GM21526 (cell line): Measurements from ENCODE around the gene FRMD8.

ENCODE experiments used
- ATAC-seq: cut with Tn5 transposase; IDR thresholded peaks from one replicate; pipeline ENCODE4 v1.9.1; 2021; ENCODE audit warnings: moderate library complexity; ENCODE audit not compliant: unreplicated experiment, low FRiP score

The FRMD8 gene

DNA sequence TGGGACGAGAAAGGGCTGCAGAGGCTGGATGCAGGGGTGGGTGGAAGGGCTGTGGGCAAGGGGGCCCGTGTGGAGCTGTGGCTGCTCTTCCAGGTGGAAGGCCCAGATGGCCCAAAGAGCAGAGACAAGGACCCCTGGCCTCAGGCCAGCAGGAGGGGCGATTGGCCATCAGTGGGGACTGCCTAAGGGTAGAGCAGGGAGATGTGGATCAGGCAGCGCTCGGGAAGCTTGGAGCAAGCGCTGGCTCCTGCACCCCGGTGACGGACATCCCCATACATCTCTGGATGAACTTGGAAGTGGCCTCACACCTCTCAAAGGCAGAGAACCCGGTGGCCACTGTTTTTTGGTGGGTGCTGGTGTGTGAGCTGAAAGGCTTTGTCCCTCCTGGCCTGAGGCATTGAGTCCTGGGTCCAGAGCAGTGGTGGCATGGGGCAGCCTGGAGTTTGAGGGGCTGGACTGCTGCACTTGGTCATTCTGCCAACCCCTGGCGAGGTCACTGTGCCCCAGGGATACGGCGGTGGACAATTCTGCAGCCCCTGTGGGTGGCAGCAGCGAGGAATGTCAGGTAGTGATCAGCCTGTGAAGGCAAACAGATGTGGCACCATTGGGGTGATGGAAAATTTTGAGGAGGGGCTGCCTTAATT, 5.9 kb downstream of the FRMD8 start:
- no peak for ATAC-seq

DNA sequence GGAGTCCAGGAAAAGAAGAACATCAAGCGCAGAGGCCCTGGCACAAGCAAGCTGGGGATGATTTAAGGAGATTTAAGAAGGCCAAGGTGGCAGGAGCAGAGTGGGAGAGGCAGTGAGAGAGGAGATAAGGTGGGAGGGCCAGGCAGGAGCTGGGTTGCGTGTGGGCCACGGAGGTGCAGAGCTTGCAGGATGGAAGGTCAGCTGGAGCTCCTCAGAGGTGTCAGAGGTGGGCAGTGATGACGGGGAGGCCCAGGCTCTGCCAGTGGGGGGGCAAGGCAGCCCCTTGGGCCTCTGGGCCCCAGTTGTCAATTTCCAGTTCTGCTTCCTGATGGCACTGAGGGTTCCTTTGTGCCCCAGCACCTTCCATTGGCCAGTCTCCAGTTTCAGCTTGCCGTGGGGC, 6.5 kb downstream of the FRMD8 start:
- ATAC-seq: no peak

DNA sequence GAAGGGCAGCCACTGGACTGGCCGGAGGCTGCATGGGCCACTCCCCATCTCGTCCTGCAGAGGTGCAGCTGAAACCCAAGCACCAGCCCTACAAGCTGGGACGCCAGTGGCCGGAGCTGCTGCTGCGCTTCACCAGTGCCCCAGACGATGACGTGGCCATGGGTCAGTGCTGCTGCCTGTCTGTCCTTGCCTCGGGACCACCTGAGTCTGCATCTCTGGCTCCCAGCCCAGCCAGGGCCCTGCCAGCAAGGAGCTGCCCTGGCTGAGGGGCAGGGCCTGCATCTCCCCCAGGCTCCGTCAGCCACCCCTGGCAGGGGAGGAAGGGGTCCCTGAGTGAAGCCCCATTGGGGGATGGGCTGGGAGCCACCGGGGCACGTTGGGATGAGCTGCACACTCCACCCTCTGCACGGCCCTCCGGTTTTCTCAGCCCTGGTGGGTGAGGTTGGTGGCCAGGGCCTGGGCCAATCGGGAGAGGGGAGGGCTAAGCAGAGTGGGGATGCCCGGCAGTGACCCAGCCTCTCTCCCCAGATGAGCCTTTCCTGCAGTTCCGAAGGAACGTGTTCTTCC, 7.2 kb downstream of the FRMD8 start:
- ATAC-seq: no peak

DNA sequence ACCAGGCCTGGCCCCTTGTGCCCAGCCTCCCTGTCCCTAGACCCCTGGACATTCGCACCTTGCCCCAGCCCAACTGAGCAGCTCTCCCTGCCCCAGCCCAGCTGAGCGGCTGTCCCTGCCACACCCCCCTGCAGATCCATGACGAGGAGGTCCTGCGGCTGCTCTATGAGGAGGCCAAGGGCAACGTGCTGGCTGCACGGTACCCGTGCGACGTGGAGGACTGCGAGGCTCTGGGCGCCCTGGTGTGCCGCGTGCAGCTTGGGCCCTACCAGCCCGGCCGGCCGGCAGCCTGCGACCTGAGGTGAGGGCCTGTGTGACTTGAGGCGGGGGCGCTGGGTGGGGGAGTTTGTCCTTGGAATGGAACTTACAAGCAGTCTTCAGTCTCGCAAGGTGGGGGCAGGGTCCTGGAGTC, 7.7 kb downstream of the FRMD8 start:
- no peak for ATAC-seq

DNA sequence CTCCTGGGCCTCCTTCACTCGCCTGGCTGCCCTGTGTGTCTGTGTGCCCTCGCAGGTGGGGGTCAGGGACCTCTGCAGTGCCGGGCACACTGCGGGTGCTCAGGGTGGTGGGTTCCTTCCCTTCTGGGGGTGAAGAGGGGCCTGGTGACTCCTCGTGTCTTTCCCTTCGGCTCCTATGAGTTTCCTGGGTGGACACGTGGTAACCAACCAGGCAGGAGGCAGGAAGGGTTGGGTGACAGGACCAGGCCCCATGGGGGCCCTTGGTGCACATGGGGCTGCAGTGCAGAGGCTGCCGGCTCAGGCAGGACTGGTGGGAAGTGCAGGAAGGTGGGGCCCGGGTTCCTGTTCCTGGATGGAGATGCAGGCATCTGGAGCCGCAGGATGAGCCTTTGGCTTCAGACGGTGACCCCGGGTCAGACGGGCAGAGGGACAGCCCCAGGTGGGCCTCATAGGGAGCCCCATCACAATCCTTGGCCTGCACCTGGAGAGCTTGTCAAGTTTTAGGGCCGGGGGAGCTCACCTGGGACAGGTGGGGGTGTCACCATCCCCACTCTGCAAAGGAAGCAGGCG, 9.6 kb downstream of the FRMD8 start:
- ATAC-seq: no peak

DNA sequence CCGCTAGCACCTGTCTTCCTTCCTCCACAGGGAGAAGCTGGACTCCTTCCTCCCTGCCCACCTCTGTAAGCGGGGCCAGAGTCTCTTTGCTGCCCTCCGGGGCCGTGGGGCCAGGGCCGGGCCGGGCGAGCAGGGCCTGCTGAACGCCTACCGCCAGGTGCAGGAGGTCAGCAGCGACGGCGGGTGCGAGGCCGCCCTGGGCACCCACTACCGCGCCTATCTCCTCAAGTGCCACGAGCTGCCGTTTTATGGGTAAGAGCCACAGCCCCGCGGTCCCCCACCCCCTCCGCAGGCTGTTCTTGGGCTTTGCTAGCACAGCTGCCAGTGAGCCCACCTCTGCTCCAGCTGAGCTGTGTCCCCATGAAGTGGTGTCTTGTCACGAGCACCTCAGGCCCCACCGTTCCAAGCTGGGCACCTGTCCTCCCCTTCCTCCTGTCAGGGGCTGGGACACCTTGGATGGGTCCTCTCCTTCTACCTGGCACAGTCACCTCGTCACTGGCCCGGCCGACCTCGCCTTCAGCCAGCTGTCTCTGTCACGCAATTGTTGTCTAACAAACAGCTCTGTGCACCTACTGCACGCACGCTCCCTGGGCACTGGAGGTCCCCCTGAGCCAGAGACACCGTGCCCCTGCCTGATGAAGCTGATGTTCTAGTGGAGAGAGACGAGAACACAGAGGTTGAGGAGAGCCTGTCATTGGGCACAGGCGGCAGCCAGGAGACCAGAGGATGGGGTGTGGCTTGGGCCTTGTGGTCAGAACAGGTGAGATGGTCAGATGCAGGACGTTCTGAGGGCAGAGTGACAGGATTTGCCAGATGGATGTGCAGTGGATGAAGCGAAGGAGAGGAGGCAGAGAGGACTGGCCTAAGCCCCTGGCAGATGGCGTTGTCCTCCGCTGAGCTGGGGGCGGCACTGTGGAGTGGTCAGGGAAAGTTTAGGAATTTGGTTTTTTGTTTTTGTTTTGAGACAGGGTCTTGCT, 10.6 kb downstream of the FRMD8 start:
- no peak for ATAC-seq

DNA sequence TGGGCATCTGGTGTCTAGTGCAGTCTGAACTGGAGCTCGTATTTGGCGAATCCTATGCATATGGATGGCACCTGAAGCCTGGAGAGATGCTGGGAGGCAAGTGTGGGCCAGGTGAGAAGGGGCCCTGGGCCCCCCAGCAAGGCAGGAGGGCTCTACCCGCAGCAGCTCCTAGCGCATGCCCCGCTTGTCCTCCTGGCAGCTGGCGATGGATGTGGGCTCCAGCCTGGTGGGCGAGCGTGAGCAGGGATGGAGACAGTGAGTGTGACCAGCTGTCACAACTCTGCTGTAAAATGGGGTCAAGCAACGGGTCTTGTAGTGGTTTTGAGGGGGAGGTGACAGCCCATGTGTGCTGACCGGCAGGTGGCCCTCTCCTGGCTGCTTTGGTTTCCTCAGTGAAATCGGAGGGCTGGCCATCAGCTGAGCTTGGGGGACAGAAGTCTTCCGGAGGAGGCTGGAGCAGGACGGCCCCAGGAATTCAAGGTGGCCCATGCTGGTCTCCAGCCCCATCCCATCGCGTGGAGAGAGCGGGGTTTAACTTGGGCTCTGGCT, 12.0 kb downstream of the FRMD8 start:
- no peak for ATAC-seq

DNA sequence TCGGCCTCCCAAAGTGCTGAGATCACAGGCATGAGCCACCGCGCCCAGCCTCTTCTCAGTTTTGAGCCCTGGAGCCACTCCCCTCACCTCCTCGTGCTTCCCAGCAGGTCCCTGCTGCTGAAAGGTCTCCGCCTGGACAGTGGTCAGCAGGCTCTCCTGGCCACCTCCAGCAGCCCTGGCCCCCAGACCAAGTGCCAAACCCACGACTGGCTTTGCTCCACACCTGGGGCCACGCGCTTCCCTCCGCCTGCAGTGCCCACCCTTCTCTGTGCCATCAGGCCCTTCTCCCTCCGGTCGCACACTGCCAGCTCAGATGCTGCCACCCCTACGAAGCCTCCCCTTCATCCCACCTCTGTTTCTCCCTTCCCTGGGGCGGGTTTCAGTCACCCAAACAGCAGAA, 12.8 kb downstream of the FRMD8 start:
- ATAC-seq: no peak

DNA sequence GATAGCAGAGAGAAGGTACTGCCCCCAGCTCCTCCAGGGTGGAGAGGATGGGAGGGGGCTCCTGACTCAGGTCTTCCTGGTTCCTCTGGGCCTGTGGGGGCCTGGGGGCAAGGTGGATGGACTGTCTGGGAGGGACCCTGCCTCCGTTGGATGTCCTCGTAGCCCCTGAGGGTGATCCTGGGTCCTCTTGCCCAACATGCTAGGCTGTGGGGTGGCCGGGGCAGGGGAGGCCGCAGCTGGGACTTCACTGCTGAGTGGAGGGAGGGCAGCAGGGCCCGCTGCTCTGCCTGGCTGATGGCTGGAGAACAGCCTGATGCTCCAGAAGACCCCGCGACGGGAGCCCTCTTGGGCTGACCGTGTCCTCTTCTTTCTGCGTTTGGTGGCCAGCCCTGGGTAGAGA, 13.4 kb downstream of the FRMD8 start:
- ATAC-seq: no peak

DNA sequence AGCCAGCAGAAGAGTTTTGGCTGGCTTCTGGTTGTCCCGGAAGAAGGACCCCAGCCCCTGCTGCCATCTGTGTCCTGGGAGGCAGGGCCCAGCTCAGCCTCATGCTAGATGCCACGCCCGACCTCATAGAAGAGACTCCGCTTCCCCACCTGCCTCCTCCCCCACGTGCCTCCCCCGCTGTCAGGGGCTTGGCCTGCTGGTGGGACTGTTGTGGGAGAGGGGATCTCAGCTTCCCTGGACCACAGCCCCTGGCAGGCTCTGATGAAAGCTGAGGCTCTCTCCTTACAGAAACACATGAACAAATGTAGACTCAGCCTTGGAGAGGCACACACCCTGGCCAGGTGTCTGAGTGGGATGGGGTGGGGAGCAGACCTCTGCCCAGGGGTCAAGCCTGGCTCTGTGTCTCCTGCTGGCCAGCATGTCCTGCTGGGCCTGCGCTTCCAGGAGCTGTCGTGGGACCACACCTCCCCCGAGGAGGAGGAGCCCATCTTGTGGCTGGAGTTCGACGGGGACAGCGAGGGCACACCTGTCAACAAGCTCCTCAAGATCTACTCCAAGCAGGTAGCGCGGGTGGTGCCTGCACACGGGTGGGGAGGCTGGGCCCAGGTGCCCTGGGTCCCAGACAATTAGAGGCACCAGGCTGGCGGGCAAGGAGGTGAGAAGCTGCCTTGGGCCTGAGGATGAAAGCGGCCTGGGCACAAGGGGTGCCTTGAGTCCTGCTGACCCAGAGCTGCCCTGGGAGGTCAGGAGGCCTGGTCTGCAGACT, 14.1 kb downstream of the FRMD8 start:
- no peak for ATAC-seq

DNA sequence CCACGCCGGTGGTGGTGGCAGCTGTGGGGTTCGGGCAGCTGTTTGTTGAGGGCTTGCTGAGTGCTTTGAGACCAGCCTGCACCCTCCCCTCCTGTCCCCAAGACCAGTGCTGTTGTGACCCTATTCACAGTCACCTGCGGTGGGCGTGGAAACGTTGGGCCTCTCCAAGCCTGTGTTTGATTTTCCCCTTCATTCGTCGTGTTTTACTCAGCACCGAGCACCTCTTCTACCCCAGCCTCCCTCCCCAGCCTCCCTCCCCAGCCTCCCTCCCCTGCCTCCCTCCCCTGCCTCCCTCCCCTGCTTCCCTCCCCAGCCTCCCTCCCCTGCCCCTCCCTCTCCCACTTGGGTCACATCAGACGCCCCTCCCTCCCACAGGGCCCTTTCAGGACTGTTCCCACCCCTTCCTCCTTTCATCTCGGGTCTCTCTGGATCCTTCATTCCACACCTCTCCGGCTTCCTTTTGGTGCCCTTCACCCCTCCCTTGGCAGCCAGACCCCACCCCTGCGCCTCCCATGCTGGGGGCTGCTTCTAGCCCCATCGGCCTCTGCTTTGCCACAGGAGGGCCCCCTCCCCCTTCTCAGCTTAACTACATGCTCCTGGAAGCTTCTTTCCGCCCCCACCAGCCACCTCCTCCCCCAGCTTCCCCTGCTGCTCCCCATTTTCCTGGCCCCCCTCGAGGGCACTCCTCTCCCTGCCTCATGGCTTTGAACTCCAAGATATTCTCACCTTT, 14.8 kb downstream of the FRMD8 start:
- no peak for ATAC-seq

DNA sequence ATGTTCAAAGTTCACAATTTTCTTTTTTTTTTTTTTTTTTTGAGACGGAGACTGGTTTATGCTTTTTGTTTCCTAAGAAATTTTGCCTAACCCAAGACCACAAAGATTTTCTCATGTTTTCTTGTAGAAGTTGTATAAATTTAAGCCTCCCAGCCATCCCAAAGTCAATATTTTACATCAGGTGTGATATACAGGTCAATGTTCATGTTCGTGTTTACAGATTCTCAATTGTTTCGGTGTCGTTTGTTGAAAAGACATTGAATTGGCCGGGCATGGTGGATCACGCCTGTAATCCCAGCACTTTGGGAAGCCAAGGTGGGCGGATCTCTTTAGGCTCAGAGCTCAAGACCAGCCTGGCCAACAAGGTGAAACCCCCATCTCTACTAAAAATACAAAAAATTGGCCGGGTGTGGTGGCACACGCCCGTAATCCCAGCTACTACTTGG, 15.4 kb downstream of the FRMD8 start:
- no peak for ATAC-seq

DNA sequence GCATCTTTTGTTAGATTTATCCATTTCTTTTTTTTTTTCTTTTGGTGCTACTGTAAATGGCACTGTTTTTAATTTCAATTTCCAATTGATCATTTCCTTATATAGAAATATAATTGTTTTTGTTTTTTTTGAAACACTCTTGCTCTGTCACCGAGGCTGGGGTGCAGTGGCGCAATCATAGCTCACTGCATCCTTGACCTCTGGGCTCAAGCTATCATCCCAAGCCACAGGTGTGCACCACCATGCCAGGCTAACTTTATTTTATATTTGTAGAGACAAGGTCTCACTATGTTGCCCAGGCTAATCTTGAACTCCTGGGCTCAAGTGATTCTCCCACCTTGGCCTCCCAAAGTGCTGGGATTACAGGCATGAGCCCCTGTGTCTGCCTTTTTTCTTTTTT, 16.4 kb downstream of the FRMD8 start:
- ATAC-seq: no peak

DNA sequence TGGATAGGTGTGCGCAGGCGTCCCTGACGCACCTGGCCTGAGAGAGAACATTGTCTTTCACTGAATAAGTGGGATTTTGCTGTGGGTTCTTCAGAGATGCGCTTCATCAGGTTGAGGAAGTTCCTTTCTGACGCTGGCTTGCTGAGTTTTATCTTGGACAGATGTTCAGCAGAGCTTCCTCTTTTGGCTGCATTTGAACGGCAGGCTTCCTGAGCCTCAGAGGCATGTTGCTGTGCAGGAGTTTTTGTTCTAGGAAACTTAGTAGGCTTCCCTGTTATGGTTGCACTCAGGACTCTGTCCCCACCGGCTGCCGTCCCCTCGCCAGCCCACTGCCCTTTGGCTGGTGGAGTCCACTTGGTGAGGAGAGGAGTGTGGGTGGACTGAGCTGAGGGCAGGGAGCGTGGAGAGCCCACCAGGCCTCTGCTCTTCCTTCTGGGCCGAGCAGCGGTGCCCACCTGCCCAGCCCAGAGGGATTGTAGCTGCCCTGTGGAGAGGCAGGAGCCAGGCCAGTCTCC, 17.2 kb downstream of the FRMD8 start:
- ATAC-seq: no peak

DNA sequence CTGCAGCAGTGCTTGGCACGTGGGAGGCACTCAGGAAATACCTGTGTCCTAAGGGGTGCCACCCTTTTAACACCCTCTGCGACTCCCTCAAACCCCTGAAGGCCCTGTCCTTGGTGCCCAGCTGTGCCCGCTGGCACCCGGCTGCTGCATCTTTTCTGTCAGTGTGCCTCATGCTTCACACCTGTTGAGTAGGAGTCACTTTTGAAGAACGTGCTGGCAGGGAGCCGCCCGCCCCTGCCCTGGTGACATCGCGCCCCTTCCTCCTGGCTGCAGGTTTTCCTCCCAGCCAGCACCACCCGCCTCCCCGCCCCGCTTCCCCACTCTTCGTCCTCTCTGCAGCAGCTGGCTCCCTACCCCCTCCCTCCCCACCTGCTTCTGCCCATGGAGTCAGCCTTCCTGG, 17.8 kb downstream of the FRMD8 start:
- ATAC-seq: no peak

DNA sequence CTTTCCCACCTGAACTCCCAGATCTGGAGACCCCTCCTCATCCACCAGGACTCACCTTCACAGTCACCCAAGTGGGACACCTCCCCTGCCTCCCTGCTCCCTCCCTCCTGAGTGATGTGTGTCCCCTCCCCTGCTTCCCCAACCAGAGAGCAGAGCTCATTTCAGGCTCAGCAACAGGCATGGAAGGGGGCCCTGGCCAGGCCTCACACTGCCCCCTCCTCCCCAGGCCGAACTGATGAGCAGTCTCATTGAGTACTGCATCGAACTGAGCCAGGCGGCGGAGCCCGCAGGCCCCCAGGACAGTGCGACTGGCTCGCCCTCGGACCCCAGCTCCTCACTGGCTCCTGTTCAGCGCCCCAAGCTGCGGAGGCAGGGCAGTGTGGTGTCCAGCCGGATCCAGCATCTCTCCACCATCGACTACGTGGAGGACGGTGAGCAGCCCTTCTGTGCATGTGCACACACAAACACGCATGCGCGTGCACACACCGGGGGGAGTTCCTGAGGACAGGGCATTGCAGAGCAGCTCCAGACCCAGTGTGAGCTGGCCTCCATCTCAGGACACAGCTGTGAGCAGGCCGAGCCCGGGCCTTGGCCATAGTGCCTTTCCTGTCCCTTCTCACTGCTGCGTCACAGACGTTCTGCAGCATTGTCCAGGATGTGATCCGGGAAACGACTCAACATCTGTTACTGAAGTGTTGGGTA, 18.4 kb downstream of the FRMD8 start:
- no peak for ATAC-seq

DNA sequence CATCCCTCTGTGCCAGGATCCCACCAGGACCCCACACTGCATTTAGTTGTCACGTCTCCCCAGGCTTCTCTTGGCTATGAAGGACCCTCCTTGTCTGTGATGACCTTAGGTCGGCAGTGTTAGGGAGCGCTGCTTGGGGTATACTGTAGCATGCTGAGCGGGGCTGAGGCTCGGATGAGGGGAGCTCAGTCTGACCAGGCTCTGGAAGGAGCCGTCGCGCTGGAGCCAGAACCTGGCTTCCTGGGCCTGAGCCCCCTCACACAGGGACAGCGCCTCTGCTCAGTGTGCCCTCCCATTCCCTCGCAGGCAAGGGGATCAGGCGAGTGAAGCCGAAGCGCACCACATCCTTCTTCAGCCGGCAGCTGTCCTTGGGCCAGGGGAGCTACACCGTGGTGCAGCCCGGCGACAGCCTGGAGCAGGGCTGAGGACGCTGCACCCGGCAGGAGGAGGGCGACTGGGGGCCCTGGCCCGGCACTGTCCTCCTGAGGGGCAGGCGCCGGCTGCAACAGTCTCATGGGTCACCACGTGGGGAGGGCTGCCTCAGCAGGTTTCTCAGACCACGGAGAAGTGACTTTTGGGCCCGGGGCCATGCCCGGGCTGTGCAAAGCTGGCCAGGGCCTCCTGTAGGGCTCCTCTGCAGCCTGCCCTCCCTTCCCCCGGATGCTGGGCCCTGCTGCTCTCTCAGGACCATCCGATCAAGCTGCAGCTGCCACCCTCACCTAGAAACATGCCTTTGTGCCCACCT, 24.7 kb downstream of the FRMD8 start:
- ATAC-seq: no peak

DNA sequence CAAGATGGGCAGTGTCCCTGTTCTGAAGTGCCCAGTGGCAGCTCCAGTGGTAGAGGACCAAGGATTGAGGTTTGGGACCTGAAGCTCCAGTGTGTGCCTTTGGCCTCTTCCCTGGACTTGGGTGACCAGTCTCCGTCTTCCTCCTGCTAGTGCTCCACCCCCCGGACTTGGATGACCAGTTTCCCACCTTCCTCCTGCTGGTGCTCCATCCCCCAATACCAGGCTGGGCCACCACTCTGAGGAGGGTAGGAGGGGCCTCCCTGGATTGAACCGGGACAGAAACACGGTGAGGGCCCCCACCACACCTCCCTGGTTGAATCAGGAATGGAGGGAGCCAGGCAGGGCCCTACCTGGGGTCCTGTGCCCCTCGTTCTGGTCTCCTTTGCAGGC, 25.2 kb downstream of the FRMD8 start:
- no peak for ATAC-seq
